Stimulated activated CD4-positive, alpha-beta T cell treated with anti-CD3 and anti-CD28 coated beads, Interleukin-1b, Interleukin-23, amount 100 ng/mL, for 24 hours (primary cell): ENCODE results near the gene DNAJC24.

Source experiments
- DNase-seq, 4 experiments: peaks; one replicate each; pipeline ENCODE4 v3.0.0-alpha.2; 2020; ENCODE audit warnings: low read depth in 4 of 4, low spot score in 1 of 4

Gene DNAJC24

GRCh38 chr11:31480930-31481329, 111.3 kb downstream of the DNAJC24 start:
- DNase-seq: no peak
